HEK293T (cell line): ENCODE measurements around the gene SPP1.

Source experiments
- CTBP1 ChIP-seq: fragments of 450-650 bp; IDR thresholded peaks from 2 replicates; pipeline ENCODE4 v1.6.1; 2016; ENCODE audit warnings: borderline replicate concordance
- ELF4 ChIP-seq: fragments of 450-650 bp; IDR thresholded peaks from 2 replicates; pipeline ENCODE4 v1.6.1; 2017; ENCODE audit warnings: antibody characterized with exemption
- FOXA1 ChIP-seq: fragments of 450-650 bp; IDR thresholded peaks from 2 replicates; pipeline ENCODE4 v1.6.1; 2016; ENCODE audit warnings: mild to moderate bottlenecking
- FOXM1 ChIP-seq: fragments of 450-650 bp; IDR thresholded peaks from 2 replicates; pipeline ENCODE4 v1.6.1; 2017; ENCODE audit warnings: mild to moderate bottlenecking, borderline replicate concordance
- HDGF ChIP-seq: fragments of 450-650 bp; IDR thresholded peaks from 2 replicates; pipeline ENCODE4 v1.6.1; 2017; ENCODE audit warnings: antibody characterized with exemption, borderline replicate concordance
- L3MBTL2 ChIP-seq: fragments of 450-650 bp; conservative IDR thresholded peaks from 2 replicates; pipeline ENCODE4 v1.6.1; 2016; ENCODE audit warnings: mild to moderate bottlenecking
- LEF1 ChIP-seq: fragments of 450-650 bp; IDR thresholded peaks from 2 replicates; pipeline ENCODE4 v1.6.1; 2017; ENCODE audit warnings: mild to moderate bottlenecking, borderline replicate concordance
- NFRKB ChIP-seq: fragments of 450-650 bp; IDR thresholded peaks from 2 replicates; pipeline ENCODE4 v1.6.1; 2016; ENCODE audit warnings: mild to moderate bottlenecking, moderate library complexity
- SP1 ChIP-seq: fragments of 450-650 bp; IDR thresholded peaks from 2 replicates; pipeline ENCODE4 v1.6.1; 2017
- SUZ12 ChIP-seq: fragments of 450-650 bp; IDR thresholded peaks from 2 replicates; pipeline ENCODE4 v1.6.1; 2016; ENCODE audit warnings: mild to moderate bottlenecking
- ZNF384 ChIP-seq: fragments of 450-650 bp; IDR thresholded peaks from 2 replicates; pipeline ENCODE4 v1.6.1; 2016

- TF ChIP-seq CTBP1: no peak
- TF ChIP-seq ZNF384: no peak
- no peak for TF ChIP-seq FOXM1
- TF ChIP-seq SP1: no peak
- no peak for TF ChIP-seq L3MBTL2
- no peak for TF ChIP-seq NFRKB
- TF ChIP-seq SUZ12: no peak
- no peak for TF ChIP-seq LEF1
- TF ChIP-seq HDGF: no peak
- no peak for TF ChIP-seq FOXA1
- no peak for TF ChIP-seq ELF4
Observed at GRCh38 chr4:87950936-87951511, 24.5 kb upstream of the SPP1 start.
